PC-9 (cell line): ENCODE results near the gene IRAK1. TPM values are rescaled to one million over a fixed set of nuclear protein-coding genes. Genes with fewer than 3 reads are reported as not detected.

Experiments
- BruUV-seq: library from RNA; stranded (reverse); fragments of 400-500 nt; replicated peaks from 2 replicates; lab custom pipeline; 2021; lab: Mats Ljungman, UMichigan
- CTCF ChIA-PET: fragments of 300-600 bp; sonication (Branson Sonifier 250); formaldehyde crosslinking; loops from one replicate; lab custom pipeline; 2022; ENCODE audit warnings: antibody characterized with exemption; lab: Charles Lee
- POLR2A ChIA-PET: fragments of 300-600 bp; sonication (Branson Sonifier 250); formaldehyde crosslinking; loops from one replicate; lab custom pipeline; 2022; ENCODE audit warnings: antibody characterized with exemption; ENCODE audit not compliant: unreplicated experiment; lab: Charles Lee
- DNase-seq, 2 experiments: peaks; one replicate each; pipeline versions ENCODE4 v3.0.0 to v3.0.0-alpha.2; 2015 to 2022; ENCODE audit warnings: mixed read lengths in 1 of 2
- H2AFZ ChIP-seq: fragments of 200-600 bp; sonication (generic); 2 replicates; pipeline ENCODE4 v1.8.1; 2017; ENCODE audit warnings: antibody characterized with exemption
- H3F3A ChIP-seq: fragments of 200-600 bp; sonication (generic); 2 replicates; pipeline ENCODE4 v1.8.1; 2017; ENCODE audit warnings: antibody characterized with exemption, mild to moderate bottlenecking, low read depth; ENCODE audit not compliant: insufficient read depth
- H3K27ac ChIP-seq: fragments of 200-600 bp; sonication (generic); 2 replicates; pipeline ENCODE4 v1.6.1; 2016; ENCODE audit warnings: mixed run types
- H3K27me3 ChIP-seq: fragments of 200-600 bp; sonication (generic); 2 replicates; pipeline ENCODE4 v1.6.1; 2016; ENCODE audit warnings: low read depth, mixed run types; ENCODE audit not compliant: insufficient read depth
- H3K36me3 ChIP-seq: fragments of 200-600 bp; sonication (generic); 2 replicates; pipeline ENCODE4 v1.6.1; 2016; ENCODE audit warnings: low read depth, mixed run types
- H3K4me1 ChIP-seq: fragments of 200-600 bp; sonication (generic); replicated peaks from 2 replicates; pipeline ENCODE4 v1.6.1; 2016; ENCODE audit warnings: mixed run types; ENCODE audit not compliant: insufficient read depth
- H3K4me2 ChIP-seq: fragments of 200-600 bp; sonication (generic); 2 replicates; pipeline ENCODE4 v1.6.1; 2017; ENCODE audit warnings: mixed run types
- H3K4me3 ChIP-seq: fragments of 200-600 bp; sonication (generic); 2 replicates; pipeline ENCODE4 v1.6.1; 2016; ENCODE audit warnings: mixed run types
- H3K79me2 ChIP-seq: fragments of 200-600 bp; sonication (generic); 2 replicates; pipeline ENCODE4 v1.6.1; 2017; ENCODE audit warnings: low read depth, mixed run types
- H3K9me2 ChIP-seq: fragments of 200-600 bp; sonication (generic); 2 replicates; pipeline ENCODE4 v1.8.1; 2017; ENCODE audit warnings: mild to moderate bottlenecking; ENCODE audit not compliant: insufficient read depth
- H3K9me3 ChIP-seq: fragments of 200-600 bp; sonication (generic); 2 replicates; pipeline ENCODE4 v1.8.1; 2016; ENCODE audit warnings: low read depth; ENCODE audit not compliant: insufficient read depth
- H4K20me1 ChIP-seq: fragments of 200-600 bp; sonication (generic); 2 replicates; pipeline ENCODE4 v1.8.1; 2017; ENCODE audit not compliant: insufficient read depth
- CTCF ChIP-seq: fragments of 200-600 bp; sonication (generic); conservative IDR thresholded peaks from 2 replicates; pipeline ENCODE4 v1.6.1; 2017; ENCODE audit warnings: mixed run types, antibody characterized with exemption, mild to moderate bottlenecking, moderate library complexity
- EZH2 ChIP-seq: fragments of 200-600 bp; sonication (generic); IDR thresholded peaks from 2 replicates; pipeline ENCODE4 v1.8.0; 2017; ENCODE audit warnings: antibody characterized with exemption, low read depth
- intact Hi-C: fragments of 100-400 bp; cut with micrococcal nuclease; formaldehyde crosslinking; loops from one replicate; pipeline ENCODE4 v1.10.0; 2022; ENCODE audit not compliant: unreplicated experiment
- total RNA-seq: library from RNA; stranded (reverse); gene quantifications from 2 replicates; pipeline ENCODE4 v1.2.3, GENCODE V29; 2021

Gene IRAK1
- total RNA-seq, 1 experiment from 2014 or later: 364 TPM

- Histone ChIP-seq H3K4me3 (no peak overlapping the region), H3K9me2 (no peaks in the 10 kb centered on the region), H3K27ac (no peak overlapping the region), H3K9me3 (no peaks in the 10 kb centered on the region), H2AFZ (no peak overlapping the region), H3K4me2 (no peak overlapping the region), H4K20me1 (peaks cover 32% of the 10 kb centered on the region), H3K27me3 (no peaks in the 10 kb centered on the region), H3K36me3 (no peaks in the 10 kb centered on the region), H3K79me2 (0 out of 2 replicates have a peak, but pooled peaks cover 29% of the 10 kb centered on the region), H3F3A (no peaks in the 10 kb centered on the region), H3K4me1 (0 out of 2 replicates have a peak, but pooled peaks cover 3% of the 10 kb centered on the region)
- no TSS peak for BruUV-seq
- DNase-seq: no peak
- ChIA-PET POLR2A (no interaction called here), CTCF (no interaction called here)
- TF ChIP-seq CTCF: no peak
- TF ChIP-seq EZH2: no peak
- intact Hi-C loops: no loop called here
Measured at GRCh38 chrX:154046940-154047610, 27.4 kb upstream of the IRAK1 start.

DNA sequence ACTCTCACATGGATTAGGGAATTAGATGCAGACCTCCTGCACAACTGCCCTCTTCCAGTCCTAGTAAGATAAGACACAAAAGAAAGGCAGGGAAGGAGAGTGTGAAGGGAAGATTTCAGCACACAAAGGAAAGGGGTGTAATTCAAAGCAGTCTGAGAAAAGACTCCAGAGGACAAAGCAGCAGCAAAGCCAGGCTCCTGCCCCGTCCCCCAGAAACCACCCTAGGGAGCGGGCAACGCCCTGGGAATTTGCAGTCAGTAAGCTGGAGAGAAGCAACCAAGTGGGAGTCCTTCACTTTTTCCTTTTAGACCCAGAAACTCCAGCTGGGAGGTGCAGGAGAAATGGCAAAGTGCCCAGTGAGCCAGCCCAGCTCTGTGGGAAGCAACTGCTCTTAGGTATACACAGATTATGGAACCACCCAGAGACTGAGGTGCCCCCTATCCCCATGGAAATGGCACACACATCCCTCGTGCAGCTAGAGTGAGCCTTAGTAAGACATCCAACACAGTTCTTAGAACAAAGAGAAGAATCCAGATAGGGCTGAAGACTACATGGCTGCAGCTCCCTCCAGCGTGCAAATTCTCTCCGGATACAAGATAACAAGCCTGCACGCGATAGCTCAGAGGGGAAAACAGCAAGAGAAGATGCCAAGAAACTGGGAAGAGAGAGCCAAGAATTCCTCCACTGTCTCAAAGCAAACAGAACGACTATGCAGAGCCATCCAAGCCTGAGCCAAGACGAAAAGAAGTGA lies 26.5 kb upstream of the IRAK1 start:
- H3K4me2 ChIP-seq: no peak overlapping the region
- no peak for DNase-seq
- H3K79me2 ChIP-seq: 0 out of 2 replicates have a peak, but pooled peaks cover 29% of the 10 kb centered on the region
- ChIA-PET CTCF (no interaction called here), POLR2A (no interaction called here)
- H3K9me2 ChIP-seq: no peaks in the 10 kb centered on the region
- H3K4me1 ChIP-seq: no peaks in the 10 kb centered on the region
- peaks cover 24% of the 10 kb centered on the region for H4K20me1 ChIP-seq
- H3K27ac ChIP-seq: no peak overlapping the region
- H3K36me3 ChIP-seq: no peaks in the 10 kb centered on the region
- no peaks in the 10 kb centered on the region for H3K27me3 ChIP-seq
- BruUV-seq: no TSS peak
- H3K9me3 ChIP-seq: no peaks in the 10 kb centered on the region
- H3K4me3 ChIP-seq: no peak overlapping the region
- no peak overlapping the region for H2AFZ ChIP-seq
- no peaks in the 10 kb centered on the region for H3F3A ChIP-seq
- TF ChIP-seq CTCF (no peak), EZH2 (no peak)
- intact Hi-C loops: no loop called here

- intact Hi-C loops: no loop called here
- Histone ChIP-seq H2AFZ (no peak overlapping the region), H3K27ac (no peak overlapping the region), H3K9me3 (no peaks in the 10 kb centered on the region), H3K4me2 (no peak overlapping the region), H3K27me3 (no peaks in the 10 kb centered on the region), H3K36me3 (no peaks in the 10 kb centered on the region), H3K79me2 (0 out of 2 replicates have a peak, but pooled peaks cover 17% of the 10 kb centered on the region), H3K4me3 (no peak overlapping the region), H3K4me1 (no peaks in the 10 kb centered on the region), H3K9me2 (no peaks in the 10 kb centered on the region), H3F3A (no peaks in the 10 kb centered on the region), H4K20me1 (peaks cover 10% of the 10 kb centered on the region)
- no peak for TF ChIP-seq EZH2
- no peak for TF ChIP-seq CTCF
- ChIA-PET POLR2A (interaction anchor here (0.7 kb wide), 1 partner anchor 93 kb away, joined by 3 read pairs; no protein-coding TSS in a partner anchor), CTCF (no interaction called here)
- no TSS peak for BruUV-seq
- no peak for DNase-seq
Measured at GRCh38 chrX:154044091-154044490, 24.4 kb upstream of the IRAK1 start.
